Left kidney (tissue), 2 donors: ENCODE data around the gene ABCA2. TPM values are rescaled to one million over a fixed set of nuclear protein-coding genes. Genes with fewer than 3 reads are reported as not detected.
"Not testable (repeated sequence)": the region's sequence is repeated elsewhere in the genome, so short reads cannot be mapped to it uniquely, and the experiment has no call there.

Experiments used
- DNase-seq: peaks from one replicate; pipeline ENCODE4 v3.0.0-alpha.2; 2013
- polyA plus RNA-seq: library from polyadenylated mRNA; unstranded; fragments of 120-200 nt; gene quantifications from one replicate; pipeline ENCODE4 v1.2.1, GENCODE V29; 2013; ENCODE audit not compliant: insufficient read length

The ABCA2 gene
- polyA plus RNA-seq, 1 donor, result 46.6 TPM

GRCh38 chr9:137064880-137065164, 36.8 kb upstream of the ABCA2 start:
- DNase-seq, result no peak

DNA sequence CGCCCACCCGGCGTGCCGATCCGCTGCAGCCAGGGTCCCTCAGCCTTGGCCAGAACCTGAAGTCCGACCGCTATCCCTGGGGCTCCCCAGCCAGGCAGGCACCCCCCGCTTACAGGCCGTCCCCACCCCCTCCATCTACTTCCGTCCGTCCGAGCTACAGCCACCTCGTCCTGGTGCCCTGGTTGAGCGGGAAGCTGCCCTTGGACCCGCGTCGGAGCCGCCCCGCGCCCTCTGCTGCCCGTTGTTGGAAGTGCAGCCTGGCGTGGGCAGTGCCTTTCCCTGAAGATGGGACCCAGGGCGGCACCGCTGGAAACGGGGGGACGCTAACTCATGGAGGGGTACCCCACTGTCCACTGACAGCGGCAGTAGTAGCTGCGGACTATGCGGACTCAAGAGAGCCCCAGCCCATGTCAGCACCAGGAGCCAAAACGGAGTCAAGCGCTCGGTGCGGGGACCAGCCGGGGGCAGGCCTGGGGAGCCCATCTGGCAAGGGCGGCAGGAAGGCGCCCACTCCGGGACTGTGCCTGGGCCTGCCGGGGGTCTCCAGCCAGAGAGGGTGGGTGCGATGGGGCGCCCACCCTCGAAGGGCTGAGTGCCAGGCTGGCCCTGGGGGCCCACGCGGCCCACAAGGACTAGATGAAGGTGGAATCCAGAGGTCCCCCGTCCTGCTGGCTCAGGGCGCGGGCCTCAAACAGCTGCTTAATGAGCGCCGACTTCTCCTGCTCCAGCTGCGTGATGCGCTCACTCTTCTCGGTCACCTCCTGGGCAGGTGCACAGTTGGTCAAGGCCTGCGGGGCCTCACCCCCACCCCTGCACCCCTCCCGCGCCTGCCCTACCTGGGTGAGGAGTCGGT, 36.2 kb upstream of the ABCA2 start:
- no peak for DNase-seq

DNA sequence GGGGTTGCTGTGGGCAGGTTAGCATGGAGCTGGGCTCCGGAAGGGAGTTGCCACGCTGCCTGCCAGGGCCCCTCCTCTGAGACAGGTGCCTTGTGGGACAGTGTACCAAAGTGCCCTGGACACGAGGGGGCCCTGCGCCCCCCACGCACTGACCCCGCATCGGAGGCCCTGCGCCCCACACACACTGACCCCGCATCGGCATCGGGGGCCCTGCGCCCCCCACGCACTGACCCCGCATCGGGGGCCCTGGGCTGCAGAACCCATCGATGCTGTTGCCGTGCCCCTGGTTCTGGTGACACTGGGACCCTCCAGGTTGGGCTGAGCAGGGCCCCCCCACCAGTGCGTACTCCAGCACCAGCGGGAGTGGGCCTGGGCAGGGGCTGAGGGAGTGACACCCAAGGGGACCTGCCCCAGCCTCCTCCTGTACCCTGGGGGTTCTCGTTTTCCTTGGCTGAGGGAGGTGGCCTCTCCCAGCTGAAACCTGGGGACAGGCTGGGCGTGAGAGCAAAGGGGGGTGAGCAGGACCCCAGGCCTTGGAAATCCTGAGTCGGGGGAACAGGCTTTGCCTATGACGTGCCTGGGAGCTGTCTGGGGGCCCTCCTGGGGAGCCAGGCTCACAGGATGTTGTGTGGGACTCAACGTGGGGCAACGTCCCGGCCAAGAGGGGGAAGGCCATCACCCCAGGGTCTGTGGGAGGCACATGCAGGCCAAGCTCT, 35.4 kb upstream of the ABCA2 start:
- no peak for DNase-seq

DNA sequence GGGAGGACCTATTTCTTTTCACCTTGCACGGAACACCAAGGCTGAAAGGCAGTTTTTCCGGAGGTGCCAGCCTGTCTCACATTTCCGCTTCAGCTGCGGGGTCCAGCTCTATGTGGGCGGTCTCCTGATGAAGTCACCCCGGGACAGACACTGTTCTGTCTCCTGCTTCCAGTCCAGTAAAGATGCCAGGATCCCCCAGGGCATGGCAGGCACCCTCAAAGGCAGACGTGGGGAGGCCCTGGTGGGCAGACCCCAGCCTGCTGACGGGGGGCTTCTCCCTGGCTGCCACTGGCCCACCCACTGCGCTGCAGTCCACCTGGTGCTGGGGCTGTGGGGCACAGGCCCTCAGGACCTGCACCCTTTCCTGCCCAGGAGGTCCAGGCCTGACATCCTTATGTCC, 34.8 kb upstream of the ABCA2 start:
- DNase-seq, result not testable (repeated sequence)

- DNase-seq, result no peak
Measured at GRCh38 chr9:137062384-137062783, 34.3 kb upstream of the ABCA2 start.

DNA sequence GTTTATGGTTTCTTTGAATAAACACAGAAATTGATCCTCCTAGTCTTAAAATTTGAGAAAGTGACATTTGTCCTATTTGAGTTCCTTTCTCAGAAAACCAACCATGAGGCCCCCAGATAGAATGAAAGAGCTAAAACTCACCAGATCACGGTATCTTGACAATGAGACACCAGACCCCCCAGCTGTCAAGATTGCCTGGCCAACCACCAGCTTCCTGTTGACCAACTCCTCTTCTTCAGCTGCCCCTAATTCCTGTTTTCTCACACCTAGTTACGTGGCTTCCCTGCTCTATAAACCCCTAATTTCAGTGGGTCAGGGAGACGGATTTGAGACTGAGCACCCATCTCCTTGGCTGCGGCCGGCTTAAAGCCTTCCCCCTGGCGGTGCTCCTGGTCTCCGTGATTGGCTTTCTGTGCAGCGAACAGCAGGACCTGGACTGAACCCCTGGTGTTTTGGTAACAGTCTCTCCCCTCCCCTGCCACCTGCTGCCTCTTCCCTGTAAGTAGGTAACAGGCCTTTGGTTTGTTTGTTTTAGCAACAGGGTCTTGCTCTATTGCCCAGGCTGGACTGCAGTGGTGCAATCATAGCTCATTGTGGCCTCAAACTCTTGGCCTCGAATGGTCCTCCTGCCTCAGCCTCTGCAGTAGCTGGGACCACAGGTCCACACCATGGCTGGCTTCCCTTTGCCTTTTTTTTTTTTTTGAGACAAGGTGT, 30.6 kb upstream of the ABCA2 start:
- no peak for DNase-seq

GRCh38 chr9:137057545-137057944, 29.5 kb upstream of the ABCA2 start:
- DNase-seq, result no peak

- DNase-seq, result no peak
Measured at GRCh38 chr9:137056739-137057415, 28.8 kb upstream of the ABCA2 start.

DNA sequence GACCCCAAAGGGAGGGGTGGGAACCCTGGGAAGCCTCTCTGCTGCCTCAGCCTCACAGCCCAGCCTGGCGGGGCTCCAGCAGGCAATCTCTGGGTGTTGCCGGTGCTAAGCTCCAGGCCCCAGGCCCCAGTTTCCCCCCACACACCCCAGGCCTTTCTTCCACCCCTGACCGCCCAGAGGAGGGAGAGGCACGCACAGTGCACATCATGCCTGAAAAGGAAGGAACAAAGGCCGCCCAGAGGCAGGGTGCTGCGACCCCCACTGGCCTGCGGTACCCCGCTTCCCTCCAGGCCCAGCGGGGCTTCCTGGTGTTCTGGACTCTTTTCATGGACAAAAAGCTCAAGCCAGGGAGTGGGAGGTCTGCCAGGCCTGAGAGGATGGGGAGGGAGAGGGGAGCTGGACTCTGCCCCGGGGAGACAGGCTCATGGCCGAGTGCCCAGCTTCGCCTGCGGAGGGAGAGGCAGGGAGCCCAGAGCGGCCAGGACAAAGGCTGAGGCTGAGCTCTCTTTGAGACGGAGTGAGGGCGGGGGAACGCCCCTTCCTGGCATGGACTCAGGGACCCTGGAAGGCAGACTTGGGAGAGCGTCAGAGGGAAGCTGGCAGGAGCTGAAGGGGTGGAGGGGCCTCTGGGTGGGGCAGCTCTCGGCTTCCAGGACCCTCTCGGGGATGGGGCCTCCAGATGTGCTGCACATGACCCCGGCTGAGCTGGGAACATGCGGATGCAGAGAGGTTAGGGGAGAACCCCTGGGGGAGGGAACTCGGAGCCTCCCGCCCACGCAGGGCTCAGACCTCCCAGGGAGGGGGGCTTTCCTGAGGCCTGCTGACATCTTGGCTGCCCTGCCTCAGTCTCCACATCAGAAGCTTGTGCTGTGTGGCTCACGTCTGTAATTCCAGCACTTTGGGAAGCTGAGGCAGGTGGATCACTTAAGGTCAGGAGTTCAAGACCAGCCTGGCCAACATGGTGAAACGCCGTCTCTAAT, 27.6 kb upstream of the ABCA2 start:
- no peak for DNase-seq

DNA sequence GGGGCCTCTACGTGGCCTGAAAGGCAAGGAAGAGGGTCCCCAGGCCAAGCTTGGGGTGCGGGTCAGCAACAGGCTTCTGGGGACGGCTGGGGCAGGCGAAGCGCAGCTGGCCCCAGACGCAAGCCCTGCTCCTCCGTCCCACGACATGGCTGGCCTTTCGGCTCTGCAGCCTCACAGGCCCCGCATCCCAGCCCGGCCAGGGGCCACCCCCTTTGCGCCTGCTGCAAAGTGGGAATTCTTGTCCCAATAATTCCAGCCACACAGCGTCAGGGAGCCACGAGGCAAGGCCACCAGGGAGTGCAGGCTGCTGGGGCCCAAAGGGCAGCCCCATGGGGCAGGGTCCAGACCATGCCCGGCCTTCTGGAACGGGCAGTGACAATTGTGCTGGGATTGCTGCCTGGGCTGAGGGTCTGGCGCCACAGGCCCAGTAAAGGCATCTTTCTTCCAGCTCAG, 26.9 kb upstream of the ABCA2 start:
- no peak for DNase-seq

DNA sequence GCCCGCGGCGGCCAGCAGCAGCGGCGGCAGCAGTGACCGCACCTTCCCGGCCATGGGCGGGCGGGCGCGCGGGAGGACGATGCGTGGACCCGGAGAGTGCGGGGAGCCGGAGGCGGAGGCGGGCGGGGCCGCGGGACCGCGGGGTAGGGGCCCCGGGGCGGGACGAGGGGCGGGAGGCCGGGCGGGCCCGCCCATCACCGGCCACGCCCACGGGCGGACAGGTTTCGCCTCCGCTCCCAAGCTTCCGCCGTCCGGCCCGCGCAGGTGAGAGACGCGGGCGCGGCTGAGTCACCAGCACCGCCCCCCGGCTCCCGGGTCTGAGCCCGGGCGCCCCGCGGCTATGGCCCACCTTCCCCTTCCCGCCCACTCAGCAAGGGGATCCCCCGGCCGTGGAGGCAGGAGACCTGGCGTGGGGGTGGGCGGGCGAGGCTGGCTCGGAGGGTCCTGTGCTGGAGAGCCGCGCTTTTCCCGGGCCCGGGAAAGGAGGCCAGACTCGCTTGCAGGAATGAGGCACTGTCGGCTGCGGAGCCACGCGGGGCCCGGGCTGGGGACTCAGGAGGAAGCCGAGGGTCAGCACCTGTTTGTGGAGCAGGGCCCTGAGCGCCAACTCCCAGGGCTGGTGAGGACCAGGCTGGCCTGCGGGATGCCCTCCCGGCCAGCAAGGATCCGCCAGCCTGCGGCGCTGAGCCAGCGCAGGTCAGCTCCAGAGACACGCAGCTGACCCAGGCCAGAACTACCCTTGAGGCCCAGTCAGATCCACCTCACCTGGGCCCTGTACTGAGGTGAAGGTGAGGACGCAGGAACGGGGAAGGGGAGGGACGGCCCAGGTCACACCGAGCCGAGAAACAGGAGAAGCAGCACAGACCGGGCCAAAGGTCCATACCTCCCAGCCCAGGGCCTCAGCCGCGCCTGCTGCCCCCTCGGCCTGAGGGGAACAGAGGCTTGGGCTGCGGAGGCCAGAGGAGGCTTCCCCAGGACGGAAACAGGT, 26.2 kb upstream of the ABCA2 start, which contains the start of gene ENTPD2:
ENTPD2 (minus strand) TSS at position 118 of the 988 bp plus-strand sequence; CDS start at position 54, 64 bp downstream.
- no peak for DNase-seq

GRCh38 chr9:137052998-137053943, 25.2 kb upstream of the ABCA2 start:
- DNase-seq, result no peak

GRCh38 chr9:137052293-137052692, 24.3 kb upstream of the ABCA2 start:
- no peak for DNase-seq

- no peak for DNase-seq
Measured at GRCh38 chr9:137051145-137051724, 23.2 kb upstream of the ABCA2 start.

DNA sequence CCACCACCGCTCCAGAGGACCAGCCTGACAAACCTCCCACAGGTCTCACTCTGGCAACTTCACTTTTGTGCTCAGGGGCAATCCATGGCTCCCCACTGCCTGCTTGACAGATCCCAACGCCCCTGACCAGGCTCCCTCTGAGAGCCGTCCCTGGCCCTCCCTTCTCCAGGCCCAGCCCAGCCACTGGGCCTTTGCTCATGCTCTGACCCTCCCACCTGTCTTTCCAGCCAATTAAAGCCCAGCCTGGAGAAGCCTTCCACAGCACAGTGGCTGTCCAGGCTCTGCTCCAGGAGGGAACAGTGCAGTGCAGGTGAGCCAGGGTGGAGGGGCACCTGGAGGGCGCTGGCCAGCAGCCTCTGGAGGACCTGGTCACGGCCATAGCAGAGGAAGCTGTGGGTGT, 22.5 kb upstream of the ABCA2 start:
- DNase-seq, result no peak

- DNase-seq, result no peak
Measured at GRCh38 chr9:137049544-137050449, 21.8 kb upstream of the ABCA2 start.
